Fibroblast of villous mesenchyme (primary cell): Measurements from ENCODE around the gene SDR9C7. TPM values are rescaled to one million over a fixed set of nuclear protein-coding genes. Genes with fewer than 3 reads are reported as not detected.
"Not testable (repeated sequence)": the region's sequence is repeated elsewhere in the genome, so short reads cannot be mapped to it uniquely, and the experiment has no call there.

ENCODE experiments used
- DNase-seq: peaks from one replicate; pipeline ENCODE4 v3.0.0-alpha.2; 2010; ENCODE audit warnings: low read depth
- H3K4me3 ChIP-seq: 2 replicates; pipeline ENCODE4 v1.5.1; 2011; ENCODE audit warnings: low read depth, mild to moderate bottlenecking, low read length
- total RNA-seq: library from RNA; depleted of rRNA; stranded (reverse); fragments of >200 nt; gene quantifications from 2 replicates; pipeline ENCODE4 v1.2.3, GENCODE V29; 2012
- TF ChIP-seq, protein P1 (sequence below): IDR thresholded peaks from 2 replicates; pipeline ENCODE4 v1.5.1; 2012; ENCODE audit warnings: low read depth, mild to moderate bottlenecking, low read length; ENCODE audit not compliant: insufficient read depth

The SDR9C7 gene
- total RNA-seq, 1 donor: not detected

DNA sequence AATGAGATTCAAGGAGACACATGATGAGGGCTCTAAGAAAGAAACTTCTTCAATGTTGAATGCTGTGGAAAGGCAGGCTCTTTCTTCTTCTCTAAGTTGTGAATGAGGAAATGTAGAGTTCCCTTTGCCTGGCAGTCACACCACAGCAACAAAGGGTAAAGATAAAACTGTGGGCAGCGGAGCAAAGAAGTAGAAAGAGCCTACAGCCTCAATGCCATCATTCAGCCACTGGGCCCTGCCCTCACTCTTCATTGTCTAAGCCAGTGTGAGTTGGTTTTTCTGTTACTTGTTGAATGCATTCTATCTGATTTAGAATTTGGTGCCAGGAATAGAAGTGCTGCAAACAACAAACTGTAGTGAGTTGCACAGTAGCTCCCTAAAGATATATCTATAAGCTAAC is 12.2 kb downstream of the SDR9C7 start:
- no peak for DNase-seq
- TF ChIP-seq, protein P1, sequence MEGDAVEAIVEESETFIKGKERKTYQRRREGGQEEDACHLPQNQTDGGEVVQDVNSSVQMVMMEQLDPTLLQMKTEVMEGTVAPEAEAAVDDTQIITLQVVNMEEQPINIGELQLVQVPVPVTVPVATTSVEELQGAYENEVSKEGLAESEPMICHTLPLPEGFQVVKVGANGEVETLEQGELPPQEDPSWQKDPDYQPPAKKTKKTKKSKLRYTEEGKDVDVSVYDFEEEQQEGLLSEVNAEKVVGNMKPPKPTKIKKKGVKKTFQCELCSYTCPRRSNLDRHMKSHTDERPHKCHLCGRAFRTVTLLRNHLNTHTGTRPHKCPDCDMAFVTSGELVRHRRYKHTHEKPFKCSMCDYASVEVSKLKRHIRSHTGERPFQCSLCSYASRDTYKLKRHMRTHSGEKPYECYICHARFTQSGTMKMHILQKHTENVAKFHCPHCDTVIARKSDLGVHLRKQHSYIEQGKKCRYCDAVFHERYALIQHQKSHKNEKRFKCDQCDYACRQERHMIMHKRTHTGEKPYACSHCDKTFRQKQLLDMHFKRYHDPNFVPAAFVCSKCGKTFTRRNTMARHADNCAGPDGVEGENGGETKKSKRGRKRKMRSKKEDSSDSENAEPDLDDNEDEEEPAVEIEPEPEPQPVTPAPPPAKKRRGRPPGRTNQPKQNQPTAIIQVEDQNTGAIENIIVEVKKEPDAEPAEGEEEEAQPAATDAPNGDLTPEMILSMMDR: no peak
- no peak overlapping the region for H3K4me3 ChIP-seq

DNA sequence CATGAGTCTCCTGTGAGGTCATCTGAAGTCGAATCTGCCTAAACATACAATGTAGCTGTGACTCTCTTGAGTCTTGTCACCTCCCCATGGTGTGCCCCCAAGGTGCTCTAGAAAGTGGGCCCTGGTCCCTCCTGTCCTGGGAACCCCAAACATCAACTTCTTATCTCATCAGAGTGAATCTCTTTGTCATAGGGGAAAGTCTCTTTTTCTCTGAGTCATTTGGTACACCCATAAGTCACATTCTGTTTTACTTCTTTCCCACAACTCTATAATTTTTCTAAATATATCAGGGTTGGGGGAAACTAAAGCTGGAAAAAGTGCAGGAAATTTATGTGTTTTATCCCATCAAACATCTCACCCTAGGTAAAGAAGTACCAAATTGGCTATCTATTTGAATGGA is 12.9 kb downstream of the SDR9C7 start:
- H3K4me3 ChIP-seq: no peak overlapping the region
- TF ChIP-seq, protein P1: no peak
- DNase-seq: no peak

DNA sequence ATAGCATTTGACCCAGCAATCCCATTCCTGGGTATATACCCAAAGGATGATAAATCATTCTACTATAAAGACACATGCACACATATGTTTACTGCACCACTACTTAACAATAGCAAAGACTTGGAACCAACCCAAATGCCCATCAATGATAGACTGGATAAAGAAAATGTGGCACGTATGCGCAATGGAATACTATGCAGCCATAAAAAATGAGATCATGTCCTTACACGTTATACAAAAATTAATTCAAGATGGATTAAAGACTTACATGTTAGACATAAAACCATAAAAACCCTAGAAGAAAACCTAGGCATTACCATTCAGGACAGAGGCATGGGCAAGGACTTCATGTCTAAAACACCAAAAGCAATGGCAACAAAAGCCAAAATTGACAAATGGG is 16.1 kb downstream of the SDR9C7 start:
- not testable (repeated sequence) for DNase-seq, H3K4me3 ChIP-seq

DNA sequence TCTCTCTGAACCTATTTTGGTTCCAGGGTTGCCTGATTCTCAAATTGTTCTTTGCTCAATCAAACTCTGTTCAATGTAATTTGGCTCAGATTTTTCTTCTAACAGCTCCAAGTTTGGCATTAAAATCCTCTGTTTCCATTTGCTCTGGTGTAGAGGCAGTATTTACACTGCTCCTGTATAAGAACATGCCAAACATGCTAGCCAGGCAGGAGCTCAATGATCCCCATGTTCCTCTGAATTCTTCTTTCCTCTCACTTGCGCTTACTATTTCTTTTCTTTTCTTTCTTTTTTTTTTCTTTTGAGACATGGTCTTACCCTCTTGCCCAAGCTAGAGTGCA is 17.2 kb downstream of the SDR9C7 start:
- TF ChIP-seq, protein P1: no peak
- H3K4me3 ChIP-seq: no peak overlapping the region
- DNase-seq: no peak

DNA sequence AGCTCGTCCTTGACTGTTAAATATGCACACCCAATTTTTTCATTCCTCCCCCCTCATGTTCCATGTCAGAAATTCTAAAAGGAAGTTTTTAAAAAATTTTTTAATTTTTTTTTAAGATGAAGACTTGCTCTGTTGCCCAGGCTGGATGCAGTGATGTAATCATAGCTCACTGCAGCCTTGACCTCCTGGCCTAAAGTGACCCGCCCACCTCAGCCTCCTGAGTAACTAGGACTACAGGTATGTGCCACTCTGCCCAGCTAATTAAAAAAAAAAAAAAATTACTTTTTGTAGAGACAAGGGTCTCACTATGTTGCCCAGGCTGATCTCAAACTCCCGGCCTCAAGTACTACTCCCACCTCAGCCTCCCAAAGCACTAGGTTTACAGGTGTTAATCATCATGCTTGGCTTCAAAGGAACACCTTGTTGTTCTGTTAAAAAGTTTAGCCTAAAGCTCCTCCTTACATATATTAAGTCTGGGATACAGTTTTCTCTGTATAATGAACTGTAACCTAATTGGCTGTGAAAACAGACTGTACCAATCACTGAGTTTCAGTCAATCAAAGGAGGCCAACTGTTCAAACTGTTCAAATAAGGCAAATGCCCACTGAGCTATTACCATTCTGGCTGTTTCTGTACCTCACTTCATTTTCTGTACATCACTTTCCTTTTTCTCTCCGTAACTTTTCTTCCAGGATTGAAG is 17.8 kb downstream of the SDR9C7 start:
- no peak for DNase-seq
- TF ChIP-seq, protein P1: no peak
- no peak overlapping the region for H3K4me3 ChIP-seq

DNA sequence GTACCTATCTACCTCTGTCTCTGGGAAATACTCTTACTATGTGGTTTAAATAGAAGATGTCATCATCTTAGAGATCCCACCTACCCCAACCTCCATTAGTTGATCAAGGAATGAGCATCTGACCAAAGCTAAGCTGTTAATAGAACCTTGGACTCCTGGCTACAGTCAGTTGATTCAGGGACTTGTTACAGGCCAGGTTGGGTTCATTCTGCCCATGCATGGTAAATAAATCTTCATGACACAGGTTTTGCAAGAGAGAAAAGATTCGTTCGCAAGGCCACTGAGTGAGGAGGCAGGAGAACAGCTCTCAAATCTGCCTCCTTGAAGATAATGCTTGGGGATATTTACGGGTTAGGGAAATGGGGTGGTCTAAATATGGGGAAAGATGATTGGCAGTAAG is 19.5 kb downstream of the SDR9C7 start:
- TF ChIP-seq, protein P1: no peak
- DNase-seq: no peak
- H3K4me3 ChIP-seq: no peak overlapping the region

DNA sequence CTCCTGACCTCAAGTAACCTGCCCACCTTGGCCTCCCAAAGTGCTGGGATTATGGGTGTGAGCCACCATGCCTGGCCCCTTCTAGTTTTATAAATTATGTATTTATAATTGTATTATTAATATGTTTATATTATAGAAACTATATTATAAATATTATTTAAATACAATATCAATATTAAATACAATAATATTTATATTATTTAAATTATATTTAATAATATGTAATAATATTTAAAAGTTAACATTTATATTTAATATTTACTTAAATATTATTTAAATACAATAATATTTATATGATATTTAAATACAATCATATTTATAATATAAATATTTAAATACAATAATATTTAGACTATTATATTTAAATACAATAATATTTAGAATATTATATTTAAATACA is 20.0 kb downstream of the SDR9C7 start:
- TF ChIP-seq, protein P1: no peak
- no peak overlapping the region for H3K4me3 ChIP-seq
- no peak for DNase-seq

DNA sequence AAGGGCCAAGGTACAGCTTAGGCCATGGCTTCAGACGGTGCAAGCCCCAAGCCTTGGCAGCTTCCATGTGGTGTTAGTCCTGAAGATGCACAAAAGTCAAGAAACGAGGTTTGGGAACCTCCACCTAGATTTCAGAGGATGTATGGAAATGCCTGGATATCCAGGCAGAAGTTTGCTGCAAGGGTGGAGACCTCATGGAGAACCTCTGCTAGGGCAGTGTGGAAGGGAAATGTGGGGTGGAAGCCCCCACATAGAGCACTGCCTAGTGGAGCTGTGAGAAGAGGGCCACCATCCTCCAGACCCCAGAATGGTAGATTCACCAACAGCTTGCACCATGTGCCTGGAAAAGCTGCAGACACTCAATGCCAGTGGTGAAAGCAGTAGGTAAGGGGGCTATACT is 24.8 kb downstream of the SDR9C7 start:
- not testable (repeated sequence) for DNase-seq, H3K4me3 ChIP-seq
